SK-N-MC (cell line): ENCODE measurements around the gene PLXNA4.

Experiments
- DNase-seq: peaks from one replicate; pipeline ENCODE4 v3.0.0-alpha.2; 2011; ENCODE audit warnings: low read depth, low spot score
- H3K27ac ChIP-seq: fragments of 200-600 bp; sonication (generic); 2 replicates; pipeline ENCODE4 v1.5.1; 2016; ENCODE audit warnings: mixed run types
- H3K36me3 ChIP-seq: fragments of 200-600 bp; sonication (generic); 2 replicates; pipeline ENCODE4 v1.6.1; 2017; ENCODE audit warnings: antibody characterized with exemption, low read length, mixed read lengths; ENCODE audit not compliant: insufficient read depth
- H3K4me3 ChIP-seq: fragments of 200-600 bp; sonication (generic); 2 replicates; pipeline ENCODE4 v1.5.1; 2016
- H3K9ac ChIP-seq: fragments of 200-600 bp; sonication (generic); 2 replicates; pipeline ENCODE4 v1.8.0; 2017; ENCODE audit warnings: mixed run types, mixed read lengths; ENCODE audit not compliant: insufficient read length
- H3K9me3 ChIP-seq: fragments of 200-600 bp; sonication (generic); 2 replicates; pipeline ENCODE4 v1.6.1; 2017; ENCODE audit warnings: low read depth, mild to moderate bottlenecking, antibody characterized with exemption, low read length, moderate library complexity, mixed read lengths
- EZH2 ChIP-seq: fragments of 200-600 bp; sonication (generic); IDR thresholded peaks from one replicate; pipeline ENCODE4 v1.6.1; 2017; ENCODE audit warnings: antibody characterized with exemption
- FOXP2 ChIP-seq: optimal IDR thresholded peaks from 2 replicates; pipeline ENCODE3; 2011; ENCODE audit warnings: mild to moderate bottlenecking, moderate library complexity; ENCODE audit not compliant: insufficient read depth; ENCODE audit errors: extremely low read length, control extremely low read depth
- POLR2AphosphoS5 ChIP-seq: IDR thresholded peaks from 2 replicates; pipeline ENCODE4 v1.6.1; 2012; ENCODE audit warnings: mild to moderate bottlenecking, low read depth, low read length, borderline replicate concordance

Gene PLXNA4

GRCh38 chr7:132560825-132561529 is 15.3 kb downstream of the PLXNA4 start:
- Histone ChIP-seq H3K9me3 (no peaks in the 10 kb centered on the region), H3K27ac (no peak overlapping the region), H3K9ac (no peak overlapping the region), H3K4me3 (no peak overlapping the region), H3K36me3 (no peaks in the 10 kb centered on the region)
- TF ChIP-seq EZH2 (no peak), FOXP2 (no peak), POLR2AphosphoS5 (no peak)
- DNase-seq = no peak

- no peak overlapping the region for H3K9ac ChIP-seq
- no peak overlapping the region for H3K27ac ChIP-seq
- no peak overlapping the region for H3K4me3 ChIP-seq
- no peaks in the 10 kb centered on the region for H3K36me3 ChIP-seq
- no peak for DNase-seq
- no peak for TF ChIP-seq EZH2
- no peak for TF ChIP-seq FOXP2
- no peak for TF ChIP-seq POLR2AphosphoS5
- no peaks in the 10 kb centered on the region for H3K9me3 ChIP-seq
Observed at GRCh38 chr7:132560105-132560504, 16.2 kb downstream of the PLXNA4 start.

- no peaks in the 10 kb centered on the region for H3K9me3 ChIP-seq
- TF ChIP-seq FOXP2 (no peak), POLR2AphosphoS5 (no peak), EZH2 (no peak)
- DNase-seq = no peak
Observed at GRCh38 chr7:132558815-132559214, 17.5 kb downstream of the PLXNA4 start.

GRCh38 chr7:132557489-132558044 is 18.7 kb downstream of the PLXNA4 start:
- Histone ChIP-seq H3K27ac (no peak overlapping the region), H3K9me3 (no peaks in the 10 kb centered on the region), H3K36me3 (no peaks in the 10 kb centered on the region), H3K9ac (no peak overlapping the region), H3K4me3 (no peak overlapping the region)
- DNase-seq = no peak
- no peak for TF ChIP-seq FOXP2
- no peak for TF ChIP-seq POLR2AphosphoS5
- TF ChIP-seq EZH2 = no peak

More at GRCh38 chr7:132558815-132559214, 17.5 kb downstream of the PLXNA4 start:
- Histone ChIP-seq H3K4me3 (no peak overlapping the region), H3K9ac (no peak overlapping the region), H3K36me3 (no peaks in the 10 kb centered on the region), H3K27ac (no peak overlapping the region)

- H3K36me3 ChIP-seq = no peaks in the 10 kb centered on the region
- H3K27ac ChIP-seq = no peak overlapping the region
- DNase-seq = no peak
- H3K4me3 ChIP-seq = no peak overlapping the region
- no peaks in the 10 kb centered on the region for H3K9me3 ChIP-seq
- no peak for TF ChIP-seq POLR2AphosphoS5
- no peak for TF ChIP-seq EZH2
- no peak for TF ChIP-seq FOXP2
- H3K9ac ChIP-seq = no peak overlapping the region
Observed at GRCh38 chr7:132554446-132554845, 21.8 kb downstream of the PLXNA4 start.

GRCh38 chr7:132553031-132553430 is 23.2 kb downstream of the PLXNA4 start:
- Histone ChIP-seq H3K27ac (no peak overlapping the region), H3K9ac (no peak overlapping the region), H3K4me3 (no peak overlapping the region), H3K36me3 (no peaks in the 10 kb centered on the region), H3K9me3 (no peaks in the 10 kb centered on the region)
- no peak for DNase-seq
- TF ChIP-seq EZH2 = no peak
- no peak for TF ChIP-seq FOXP2
- no peak for TF ChIP-seq POLR2AphosphoS5

- H3K27ac ChIP-seq = no peak overlapping the region
- no peak overlapping the region for H3K4me3 ChIP-seq
- no peaks in the 10 kb centered on the region for H3K9me3 ChIP-seq
- TF ChIP-seq POLR2AphosphoS5 = no peak
- no peak for TF ChIP-seq EZH2
- no peak for TF ChIP-seq FOXP2
- H3K36me3 ChIP-seq = no peaks in the 10 kb centered on the region
- no peak overlapping the region for H3K9ac ChIP-seq
- DNase-seq = no peak
Observed at GRCh38 chr7:132551886-132552285, 24.4 kb downstream of the PLXNA4 start.

DNA sequence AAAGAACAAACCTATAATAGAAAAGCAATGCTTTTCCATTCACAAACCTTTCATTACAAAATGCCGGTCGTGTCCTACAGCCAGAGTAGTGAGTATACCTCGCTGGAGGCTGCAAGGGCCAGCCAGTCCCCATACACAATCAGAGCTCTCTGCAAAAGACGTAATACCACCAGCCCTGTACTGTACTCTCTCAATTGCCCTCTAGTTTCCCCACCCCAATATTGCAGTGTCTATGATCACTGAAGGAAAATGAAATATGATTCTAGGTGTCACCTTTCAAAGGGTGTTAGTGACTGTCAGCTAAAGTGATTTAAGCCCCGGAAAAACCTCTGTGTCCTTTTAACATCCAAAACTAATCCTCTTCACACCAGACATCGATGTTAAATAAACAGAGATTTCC is 24.8 kb downstream of the PLXNA4 start:
- TF ChIP-seq EZH2 (no peak), POLR2AphosphoS5 (no peak), FOXP2 (no peak)
- H3K4me3 ChIP-seq = no peak overlapping the region
- H3K9me3 ChIP-seq = no peaks in the 10 kb centered on the region
- H3K36me3 ChIP-seq = no peaks in the 10 kb centered on the region
- no peak for DNase-seq
- no peak overlapping the region for H3K27ac ChIP-seq
- H3K9ac ChIP-seq = no peak overlapping the region
